MM.1S (cell line): ENCODE data around the gene CLRN3.

Experiments used
- DNase-seq: peaks from one replicate; pipeline ENCODE4 v3.0.0-alpha.2; 2015
- H2AFZ ChIP-seq: fragments of 300-600 bp; sonication (generic); 2 replicates; pipeline ENCODE4 v1.6.0; 2016; ENCODE audit warnings: antibody characterized with exemption, low read length
- H3F3A ChIP-seq: fragments of 300-600 bp; sonication (generic); 2 replicates; pipeline ENCODE4 v1.6.1; 2016; ENCODE audit warnings: mild to moderate bottlenecking, antibody characterized with exemption, low read length, moderate library complexity, mixed read lengths; ENCODE audit not compliant: insufficient read depth
- H3K27ac ChIP-seq: fragments of 300-600 bp; sonication (generic); 2 replicates; pipeline ENCODE4 v1.5.1; 2016; ENCODE audit warnings: mild to moderate bottlenecking, low read length
- H3K27me3 ChIP-seq: fragments of 300-600 bp; sonication (generic); replicated peaks from 2 replicates; pipeline ENCODE4 v1.6.0; 2016; ENCODE audit warnings: low read length; ENCODE audit not compliant: insufficient read depth
- H3K36me3 ChIP-seq: fragments of 300-600 bp; sonication (generic); replicated peaks from 2 replicates; pipeline ENCODE4 v1.6.1; 2016; ENCODE audit warnings: mild to moderate bottlenecking, low read length, mixed read lengths; ENCODE audit not compliant: insufficient read depth
- H3K4me1 ChIP-seq: fragments of 300-600 bp; sonication (generic); 2 replicates; pipeline ENCODE4 v1.6.1; 2016; ENCODE audit warnings: low read length, mixed read lengths
- H3K4me2 ChIP-seq: fragments of 300-600 bp; sonication (generic); 2 replicates; pipeline ENCODE4 v1.6.0; 2016; ENCODE audit warnings: low read depth, low read length
- H3K4me3 ChIP-seq: fragments of 300-600 bp; sonication (generic); 2 replicates; pipeline ENCODE4 v1.5.1; 2016; ENCODE audit warnings: low read length, mixed read lengths
- H3K79me2 ChIP-seq: fragments of 300-600 bp; sonication (generic); 2 replicates; pipeline ENCODE4 v1.6.1; 2016; ENCODE audit warnings: mixed run types, low read length, mixed read lengths
- H3K9ac ChIP-seq: fragments of 300-600 bp; sonication (generic); 2 replicates; pipeline ENCODE4 v1.6.1; 2016; ENCODE audit warnings: low read length, mixed read lengths
- H3K9me2 ChIP-seq: fragments of 300-600 bp; sonication (generic); replicated peaks from 2 replicates; pipeline ENCODE4 v1.6.1; 2016; ENCODE audit warnings: mild to moderate bottlenecking, low read length, mixed read lengths; ENCODE audit not compliant: insufficient read depth
- H3K9me3 ChIP-seq: fragments of 300-600 bp; sonication (generic); replicated peaks from 2 replicates; pipeline ENCODE4 v1.6.1; 2016; ENCODE audit warnings: mild to moderate bottlenecking, low read length, mixed read lengths; ENCODE audit not compliant: insufficient read depth
- H4K20me1 ChIP-seq: fragments of 300-600 bp; sonication (generic); 2 replicates; pipeline ENCODE4 v1.6.1; 2016; ENCODE audit warnings: mild to moderate bottlenecking, low read length, moderate library complexity, mixed read lengths; ENCODE audit not compliant: insufficient read depth
- EZH2 ChIP-seq: fragments of 300-600 bp; sonication (generic); optimal IDR thresholded peaks from 2 replicates; pipeline ENCODE3; 2017; ENCODE audit warnings: low read depth, mild to moderate bottlenecking, antibody characterized with exemption, low read length, mixed read lengths
- EZH2phosphoT487 ChIP-seq: fragments of 300-600 bp; sonication (generic); IDR thresholded peaks from 2 replicates; pipeline ENCODE4 v1.6.1; 2018; ENCODE audit warnings: antibody characterized with exemption, low read length
- TF ChIP-seq, protein P1 (sequence below): fragments of 300-600 bp; sonication (generic); IDR thresholded peaks from 2 replicates; pipeline ENCODE4 v1.5.1; 2016; ENCODE audit warnings: antibody characterized with exemption, low read length, mixed read lengths

CLRN3 gene

GRCh38 chr10:127907411-127908105 is 14.8 kb upstream of the CLRN3 start:
- H3K9me3 ChIP-seq, result no peaks in the 10 kb centered on the region
- no peaks in the 10 kb centered on the region for H3K9me2 ChIP-seq
- H4K20me1 ChIP-seq, result no peaks in the 10 kb centered on the region
- DNase-seq, result no peak
- H3K27me3 ChIP-seq, result peaks cover 7% of the 10 kb centered on the region; the same call in 1 of the 2 replicates
- peak overlapping the region; percentile 46 for H3K4me3 ChIP-seq
- no peak overlapping the region for H2AFZ ChIP-seq
- no peak overlapping the region for H3K27ac ChIP-seq
- no peaks in the 10 kb centered on the region for H3K36me3 ChIP-seq
- no peaks in the 10 kb centered on the region for H3F3A ChIP-seq
- TF ChIP-seq EZH2phosphoT487 (no peak), EZH2 (no peak)
- TF ChIP-seq, protein P1, sequence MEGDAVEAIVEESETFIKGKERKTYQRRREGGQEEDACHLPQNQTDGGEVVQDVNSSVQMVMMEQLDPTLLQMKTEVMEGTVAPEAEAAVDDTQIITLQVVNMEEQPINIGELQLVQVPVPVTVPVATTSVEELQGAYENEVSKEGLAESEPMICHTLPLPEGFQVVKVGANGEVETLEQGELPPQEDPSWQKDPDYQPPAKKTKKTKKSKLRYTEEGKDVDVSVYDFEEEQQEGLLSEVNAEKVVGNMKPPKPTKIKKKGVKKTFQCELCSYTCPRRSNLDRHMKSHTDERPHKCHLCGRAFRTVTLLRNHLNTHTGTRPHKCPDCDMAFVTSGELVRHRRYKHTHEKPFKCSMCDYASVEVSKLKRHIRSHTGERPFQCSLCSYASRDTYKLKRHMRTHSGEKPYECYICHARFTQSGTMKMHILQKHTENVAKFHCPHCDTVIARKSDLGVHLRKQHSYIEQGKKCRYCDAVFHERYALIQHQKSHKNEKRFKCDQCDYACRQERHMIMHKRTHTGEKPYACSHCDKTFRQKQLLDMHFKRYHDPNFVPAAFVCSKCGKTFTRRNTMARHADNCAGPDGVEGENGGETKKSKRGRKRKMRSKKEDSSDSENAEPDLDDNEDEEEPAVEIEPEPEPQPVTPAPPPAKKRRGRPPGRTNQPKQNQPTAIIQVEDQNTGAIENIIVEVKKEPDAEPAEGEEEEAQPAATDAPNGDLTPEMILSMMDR, result no peak
- H3K79me2 ChIP-seq, result no peaks in the 10 kb centered on the region
- H3K4me2 ChIP-seq, result peak overlapping the region; percentile 69
- 0 out of 2 replicates have a peak, but pooled peaks cover 4% of the 10 kb centered on the region for H3K4me1 ChIP-seq
- no peak overlapping the region for H3K9ac ChIP-seq

DNA sequence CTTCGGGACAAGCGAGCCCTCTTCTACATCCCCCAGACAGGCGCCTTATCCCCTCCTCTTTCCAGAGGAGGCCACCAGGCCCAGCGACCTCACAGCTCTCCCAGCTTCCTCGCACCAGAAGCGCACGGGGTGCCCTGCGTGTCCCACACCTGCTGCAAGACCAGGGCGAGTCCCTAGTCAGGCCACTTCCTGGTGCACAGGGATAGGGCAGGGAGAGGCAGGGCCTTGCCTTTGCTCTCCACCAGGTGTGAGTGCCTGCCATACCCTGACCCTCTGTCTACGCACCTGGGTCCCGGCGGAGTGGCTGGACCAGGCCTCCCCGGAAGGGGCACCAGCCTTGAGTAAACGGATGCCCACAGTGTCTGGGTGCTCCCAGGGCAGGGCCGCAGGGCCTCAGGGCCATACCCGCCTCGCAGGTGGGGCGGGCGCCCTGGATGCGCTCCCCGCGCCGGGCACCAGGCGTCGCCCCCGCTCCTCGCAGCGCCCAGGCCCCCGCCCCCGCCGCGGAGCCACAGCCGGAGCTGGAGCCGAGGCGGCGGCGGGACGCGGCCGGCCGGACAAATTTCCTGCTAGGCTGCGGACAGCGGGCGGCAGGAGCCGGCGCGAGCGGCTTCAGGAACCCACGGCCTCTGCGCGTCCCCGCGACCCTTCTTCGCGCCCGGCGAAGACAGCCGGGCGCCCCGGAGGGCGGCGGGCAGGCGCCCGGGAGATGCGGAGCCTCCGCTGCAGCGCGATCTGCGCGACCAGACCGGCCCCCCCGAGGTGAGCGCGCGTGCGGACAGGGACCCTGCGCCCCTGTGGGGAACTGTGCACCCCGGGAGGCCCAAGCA is 14.0 kb upstream of the CLRN3 start, which contains the start of gene PTPRE:
TSS of gene PTPRE (plus strand) at position 556 of the 830 bp plus-strand sequence. CDS start 133,779 bp downstream, outside the sequence.
- Histone ChIP-seq H2AFZ (peak within 1 kb of the TSS; percentile 67; the same call in 1 of the 2 replicates), H3K79me2 (no peaks in the 10 kb centered on the region), H4K20me1 (no peaks in the 10 kb centered on the region), H3K9ac (no peak within 1 kb of the TSS), H3K27me3 (peaks cover 7% of the 10 kb centered on the region; the same call in 1 of the 2 replicates), H3F3A (no peaks in the 10 kb centered on the region), H3K4me1 (0 out of 2 replicates have a peak, but pooled peaks cover 4% of the 10 kb centered on the region), H3K4me3 (peak within 1 kb of the TSS; percentile 46), H3K9me2 (no peaks in the 10 kb centered on the region), H3K9me3 (no peaks in the 10 kb centered on the region), H3K36me3 (no peaks in the 10 kb centered on the region), H3K4me2 (peak within 1 kb of the TSS; percentile 69), H3K27ac (no peak within 1 kb of the TSS)
- DNase-seq, result peak; percentile 71
- TF ChIP-seq, protein P1, result peak; percentile 50
- no peak for TF ChIP-seq EZH2

DNA sequence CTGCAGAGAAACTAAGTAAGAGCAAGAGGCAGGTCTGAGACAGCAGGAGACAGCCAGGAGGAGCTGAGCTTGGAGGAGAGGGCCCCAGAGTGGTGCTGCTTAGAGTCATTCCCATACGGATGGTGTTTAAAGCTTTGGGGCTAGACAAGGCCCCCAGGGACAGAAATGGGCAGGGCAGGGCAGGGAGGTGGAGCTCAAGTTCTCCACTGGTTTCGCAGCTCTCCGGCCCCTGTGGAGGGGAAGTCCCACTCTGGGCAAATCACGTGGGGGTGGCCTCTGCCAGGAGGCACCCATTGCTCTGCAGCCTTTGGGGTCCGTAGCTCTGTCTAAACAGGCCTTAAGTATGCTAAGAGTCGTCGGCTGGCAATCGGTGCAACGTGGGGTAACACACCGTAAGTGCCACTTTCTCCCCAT is 13.1 kb upstream of the CLRN3 start:
- H3K4me3 ChIP-seq, result no peak overlapping the region
- 0 out of 2 replicates have a peak, but pooled peaks cover 4% of the 10 kb centered on the region for H3K4me1 ChIP-seq
- peaks cover 7% of the 10 kb centered on the region; the same call in 1 of the 2 replicates for H3K27me3 ChIP-seq
- TF ChIP-seq, protein P1, result no peak
- H4K20me1 ChIP-seq, result no peaks in the 10 kb centered on the region
- no peak overlapping the region for H3K4me2 ChIP-seq
- DNase-seq, result no peak
- H3K79me2 ChIP-seq, result no peaks in the 10 kb centered on the region
- no peaks in the 10 kb centered on the region for H3K9me2 ChIP-seq
- no peaks in the 10 kb centered on the region for H3K9me3 ChIP-seq
- H3F3A ChIP-seq, result no peaks in the 10 kb centered on the region
- no peaks in the 10 kb centered on the region for H3K36me3 ChIP-seq
- no peak overlapping the region for H3K9ac ChIP-seq
- no peak overlapping the region for H2AFZ ChIP-seq
- no peak overlapping the region for H3K27ac ChIP-seq
